ENCODE data around the gene HOXA3. TPM values are rescaled to one million over a fixed set of nuclear protein-coding genes. Genes with fewer than 3 reads are reported as not detected.
A peak's percentile ranks its signal among the peaks of the same experiment; 100 is the strongest.

The HOXA3 gene
- total RNA-seq, 1 donor from 2014 or later, result 2.4 TPM

DNA sequence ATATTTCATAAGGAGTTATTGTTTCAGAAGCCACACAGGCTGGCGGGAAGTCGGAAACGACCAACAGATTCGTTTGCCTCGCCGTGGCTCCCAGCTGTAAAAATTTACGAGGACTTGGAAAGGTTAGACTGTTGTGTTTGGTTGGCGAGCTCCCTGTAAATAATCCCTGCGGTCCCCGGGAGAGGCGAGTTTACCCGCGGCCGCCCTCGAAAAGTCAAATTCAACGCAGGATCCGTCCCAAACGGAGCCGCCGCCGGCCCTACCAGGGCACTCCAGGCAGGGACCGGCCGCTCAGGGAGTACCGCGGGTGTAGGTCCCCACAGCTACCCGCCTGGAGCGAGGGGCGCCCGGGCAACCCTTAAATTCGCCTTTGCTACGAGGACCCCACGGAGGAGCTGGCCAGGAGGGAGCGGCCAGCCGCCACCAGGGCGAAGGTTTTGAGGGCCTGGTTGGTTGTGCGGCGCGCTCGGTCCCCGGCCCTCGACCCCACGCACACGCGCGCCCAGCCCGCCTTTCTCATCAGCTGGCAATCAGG is 13.7 kb upstream of the HOXA3 start:
- DNase-seq, result no peak

DNA sequence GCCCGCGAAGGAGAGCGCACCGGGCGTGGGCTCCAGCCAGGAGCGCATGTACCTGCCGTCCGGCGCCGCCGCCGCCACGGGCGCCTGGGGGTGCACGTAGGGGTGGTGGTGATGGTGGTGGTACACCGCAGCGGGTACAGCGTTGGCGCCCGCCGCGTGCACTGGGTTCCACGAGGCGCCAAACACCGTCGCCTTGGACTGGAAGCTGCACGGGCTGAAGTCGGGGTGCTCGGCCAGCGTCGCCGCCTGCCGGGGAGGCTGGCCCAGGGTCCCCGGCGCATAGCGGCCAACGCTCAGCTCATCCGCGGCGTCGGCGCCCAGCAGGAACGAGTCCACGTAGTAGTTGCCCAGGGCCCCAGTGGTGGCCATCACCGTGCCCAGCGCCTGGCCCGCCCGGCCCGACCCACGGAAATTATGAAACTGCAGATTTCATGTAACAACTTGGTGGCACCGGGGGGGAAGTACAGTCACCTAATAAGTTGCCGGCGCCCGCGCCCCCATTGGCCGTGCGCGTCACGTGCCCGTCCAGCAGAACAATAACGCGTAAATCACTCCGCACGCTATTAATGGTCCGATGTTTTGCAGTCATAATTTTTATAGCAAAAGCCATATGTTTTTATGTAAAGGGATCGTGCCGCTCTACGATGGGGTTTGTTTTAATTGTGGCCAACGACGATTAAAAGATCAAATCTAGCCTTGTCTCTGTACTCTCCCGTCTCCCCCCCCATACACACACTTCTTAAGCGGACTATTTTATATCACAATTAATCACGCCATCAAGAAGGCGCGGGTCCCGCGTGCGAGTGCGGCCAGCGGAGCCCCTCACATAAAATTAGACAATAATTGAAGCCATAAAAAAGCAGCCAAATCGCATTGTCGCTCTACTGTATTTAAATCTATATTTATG is 13.0 kb upstream of the HOXA3 start, which contains the start of gene HOXA9:
Gene HOXA9, minus strand, starts transcription at position 449 of the 907 bp plus-strand sequence. Its CDS starts 80 bp downstream, at position 369.
- DNase-seq, result no peak

DNA sequence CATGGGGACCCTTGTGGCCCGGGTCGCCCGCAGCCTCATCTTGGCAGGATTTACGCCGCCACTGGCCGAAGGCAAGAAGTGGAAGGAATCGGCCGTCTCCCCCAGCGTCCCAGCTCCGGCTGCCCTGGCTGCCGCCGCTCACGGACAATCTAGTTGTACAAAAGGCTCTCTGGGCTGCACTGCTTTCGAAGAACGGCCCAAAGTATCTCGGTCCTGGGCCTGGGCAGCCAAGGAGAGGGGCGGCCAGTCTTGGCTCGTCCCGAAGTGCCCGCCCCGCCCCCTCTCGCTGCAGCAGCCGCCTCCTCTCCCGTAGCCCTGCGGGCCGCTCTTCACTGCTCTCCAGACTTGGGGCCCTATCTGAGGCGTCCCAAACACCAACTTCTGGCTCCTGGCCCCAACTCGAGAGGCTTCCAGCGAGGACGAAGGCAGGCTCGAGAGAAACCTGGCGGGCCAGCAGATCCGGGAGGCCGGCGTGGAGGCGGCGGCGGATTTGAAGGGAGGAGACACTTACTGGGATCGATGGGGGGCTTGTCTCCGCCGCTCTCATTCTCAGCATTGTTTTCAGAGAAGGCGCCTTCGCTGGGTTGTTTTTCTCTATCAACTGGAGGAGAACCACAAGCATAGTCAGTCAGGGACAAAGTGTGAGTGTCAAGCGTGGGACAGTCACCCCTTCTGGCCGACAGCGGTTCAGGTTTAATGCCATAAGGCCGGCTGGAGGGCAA is 12.1 kb upstream of the HOXA3 start:
- DNase-seq, result no peak

DNA sequence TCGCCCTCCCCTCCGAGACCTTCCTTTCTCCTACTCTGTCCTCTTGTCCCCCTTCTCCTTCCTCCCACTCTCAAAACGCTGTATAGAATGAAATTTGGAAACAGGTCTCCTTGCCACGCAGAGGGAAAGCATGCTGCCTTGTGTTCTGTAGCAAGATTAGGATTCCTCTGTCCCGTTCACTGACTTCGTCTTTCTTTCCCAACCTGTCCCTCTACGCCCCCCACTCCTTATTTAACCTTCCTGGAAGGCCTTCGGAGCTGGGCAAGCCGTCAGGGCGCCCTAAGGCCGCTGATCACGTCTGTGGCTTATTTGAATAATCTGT is 11.6 kb upstream of the HOXA3 start:
- DNase-seq, result no peak

DNA sequence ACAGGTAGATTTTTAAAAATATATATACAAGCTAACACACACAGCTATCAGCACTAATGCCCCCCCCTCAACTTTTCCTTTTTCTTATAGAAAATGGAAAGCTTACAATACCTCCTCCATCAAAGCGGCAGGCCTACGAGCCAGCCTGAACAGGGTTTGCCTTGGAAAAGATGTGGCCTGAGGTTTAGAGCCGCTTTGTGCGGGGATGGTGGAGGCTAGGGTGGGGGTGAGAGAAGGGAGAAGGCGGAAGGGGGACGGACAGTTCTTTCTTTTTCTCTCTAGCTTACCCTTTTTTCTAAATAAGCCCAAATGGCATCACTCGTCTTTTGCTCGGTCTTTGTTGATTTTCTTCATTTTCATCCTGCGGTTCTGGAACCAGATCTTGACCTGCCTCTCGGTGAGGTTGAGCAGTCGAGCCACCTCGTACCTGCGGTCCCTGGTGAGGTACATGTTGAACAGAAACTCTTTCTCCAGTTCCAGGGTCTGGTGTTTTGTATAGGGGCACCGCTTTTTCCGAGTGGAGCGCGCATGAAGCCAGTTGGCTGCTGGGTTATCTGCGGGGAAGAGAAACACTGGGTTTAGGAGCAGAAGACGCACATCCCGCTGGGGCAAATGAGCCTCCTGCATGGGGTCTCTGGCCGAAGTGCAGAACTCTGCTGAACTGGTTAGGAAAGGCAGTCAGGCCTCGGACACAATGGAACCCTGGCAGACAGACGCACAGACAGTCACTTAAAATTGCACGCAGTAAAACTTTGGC is 11.1 kb upstream of the HOXA3 start:
- no peak for DNase-seq

DNA sequence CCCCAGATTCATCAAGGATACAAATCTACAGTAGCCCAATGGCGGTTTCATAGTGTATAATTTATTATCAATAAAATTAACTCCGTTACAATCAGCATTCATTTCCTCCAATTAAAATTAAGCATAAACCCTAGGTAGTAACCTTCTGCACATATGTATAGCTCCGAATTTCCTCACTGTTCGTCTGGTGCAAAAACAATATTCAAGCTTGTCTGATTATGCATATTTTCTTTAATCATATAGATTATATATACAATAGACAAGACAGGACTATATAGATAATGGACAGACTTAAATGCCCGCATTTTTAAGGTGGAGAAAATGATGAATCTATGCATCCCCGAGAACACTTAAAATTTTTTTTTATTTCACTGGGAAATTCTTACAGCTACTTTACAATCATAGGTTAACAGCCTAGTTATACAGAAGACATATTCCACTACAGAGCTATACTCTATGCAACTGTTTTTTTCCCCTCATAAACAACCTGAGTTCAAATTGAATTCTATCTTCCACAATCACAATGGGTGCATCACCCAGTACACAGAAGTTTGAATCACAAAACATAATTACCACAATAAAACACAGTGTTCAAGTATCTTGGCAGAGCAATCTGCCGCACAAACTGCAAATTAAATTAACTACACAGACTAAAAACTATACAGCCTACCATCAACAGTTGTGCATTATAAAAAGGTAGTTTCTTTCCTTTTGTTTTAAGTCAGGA is 10.3 kb upstream of the HOXA3 start:
- DNase-seq, result no peak

DNA sequence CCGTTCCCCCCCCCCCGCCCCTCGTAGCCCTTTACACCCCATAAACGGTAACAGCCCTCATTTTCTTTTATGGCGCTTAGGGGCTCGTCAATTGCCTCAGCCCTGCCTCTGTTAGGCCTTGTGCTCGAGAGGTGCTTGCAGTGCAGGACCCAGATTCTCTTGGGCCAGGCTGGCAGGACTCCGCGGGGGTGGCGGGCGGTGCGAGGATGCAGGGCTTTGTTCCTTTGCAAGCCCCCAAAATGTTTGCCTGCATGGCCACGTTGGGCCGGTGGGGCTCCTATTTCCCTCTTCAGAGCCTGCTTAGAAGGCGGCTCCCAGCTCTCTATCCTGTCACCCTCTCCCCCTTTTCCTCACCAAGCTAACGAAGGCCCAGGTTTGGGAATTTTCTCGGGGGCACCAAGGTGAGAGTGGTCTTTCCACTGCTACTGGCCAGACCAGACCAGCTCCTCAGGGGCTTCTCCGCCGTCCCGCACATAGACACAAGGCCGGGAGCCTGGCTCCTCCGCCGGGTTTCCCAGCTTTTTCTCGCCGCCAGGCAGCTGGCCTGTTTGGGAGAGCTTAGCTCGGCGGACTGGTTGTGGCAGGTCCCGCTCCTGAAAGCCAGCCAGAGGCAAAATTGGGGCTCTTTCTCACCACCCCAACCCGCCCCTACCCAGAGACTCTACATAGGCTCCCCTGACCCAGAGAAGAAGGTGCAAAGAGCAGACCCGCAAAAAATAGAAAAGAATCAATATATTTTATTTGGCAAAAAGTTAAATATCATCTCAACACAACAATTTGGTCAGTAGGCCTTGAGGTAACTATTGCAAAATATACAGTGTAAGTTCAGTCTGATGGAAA is 9.6 kb upstream of the HOXA3 start:
- DNase-seq, result no peak

DNA sequence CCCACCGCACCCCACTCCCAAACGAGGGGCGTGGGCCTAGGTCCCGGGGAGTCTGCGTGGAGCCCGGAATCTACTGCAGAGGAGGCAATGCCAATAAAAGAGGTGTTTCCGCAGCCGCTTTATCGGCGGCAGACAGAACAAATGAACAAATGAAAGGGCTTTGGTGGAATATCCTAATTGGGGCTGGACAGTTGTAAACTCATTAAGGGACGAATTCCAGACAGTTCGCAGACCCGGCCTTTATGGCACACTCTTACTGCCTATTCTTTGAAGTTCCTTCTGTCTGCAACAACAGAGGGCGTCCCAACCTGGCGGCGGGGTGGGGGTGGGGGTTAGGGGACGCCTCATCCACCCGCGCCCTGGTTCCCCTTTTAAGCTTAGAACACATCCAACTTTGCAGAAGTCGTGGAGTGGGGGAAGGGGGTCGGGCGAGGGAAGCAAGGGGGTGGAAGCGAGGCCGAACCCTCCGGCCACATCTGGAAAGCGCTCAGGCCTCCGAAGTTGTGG is 8.9 kb upstream of the HOXA3 start:
- DNase-seq, result no peak

DNA sequence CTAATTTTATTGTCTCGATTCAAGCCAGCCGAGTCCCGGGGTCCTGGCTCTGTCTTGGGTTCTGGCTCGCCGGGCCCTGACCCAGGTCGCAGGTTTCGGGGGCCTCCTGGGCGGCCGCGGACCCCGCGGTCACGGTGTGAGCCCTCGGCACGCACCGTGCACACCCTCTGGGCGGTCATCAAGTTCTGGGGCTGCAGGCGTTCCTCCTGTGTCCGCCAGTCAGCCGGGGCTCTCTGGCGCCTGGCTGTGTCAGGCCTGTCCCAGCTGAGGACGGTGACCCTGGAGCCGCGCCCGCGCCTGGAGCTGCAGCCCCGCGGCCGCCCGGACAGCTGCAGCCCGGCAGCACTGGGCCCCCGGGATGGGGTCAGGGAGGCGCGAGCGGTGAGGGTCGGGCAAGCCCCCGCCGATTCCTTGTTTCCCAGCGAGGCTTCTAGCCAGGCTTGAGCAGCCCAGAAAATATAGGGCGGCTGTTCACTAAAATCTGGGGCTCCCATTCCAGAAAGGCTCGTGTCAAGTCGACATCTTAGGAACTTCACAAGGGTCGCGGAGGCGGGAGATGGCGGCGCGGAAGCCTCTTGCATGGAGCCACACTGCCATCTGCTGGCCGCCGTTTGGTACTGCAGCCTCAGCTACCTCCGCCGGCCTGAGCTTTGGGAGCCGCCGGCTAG is 8.3 kb upstream of the HOXA3 start:
- peak; percentile 94 for DNase-seq

DNA sequence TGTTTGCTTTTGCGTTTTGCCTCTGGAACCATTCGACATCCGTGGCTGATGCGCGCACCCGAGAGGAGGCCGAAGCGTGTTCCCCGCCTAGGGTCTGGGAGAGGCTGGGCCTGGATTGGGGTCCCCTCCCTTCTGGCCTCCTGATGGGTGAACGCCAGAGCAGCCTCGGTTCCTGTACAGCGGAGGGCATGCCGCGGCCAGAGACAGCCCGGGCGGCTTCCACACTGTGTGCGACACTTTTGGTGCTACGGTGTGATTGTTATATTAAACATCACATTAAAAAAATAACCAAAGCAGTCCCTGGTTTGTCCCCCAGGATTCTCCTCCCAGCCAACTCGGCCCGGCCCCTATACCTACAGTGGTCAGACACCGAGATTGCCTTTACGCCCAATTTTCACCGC is 7.8 kb upstream of the HOXA3 start:
- DNase-seq, result no peak

DNA sequence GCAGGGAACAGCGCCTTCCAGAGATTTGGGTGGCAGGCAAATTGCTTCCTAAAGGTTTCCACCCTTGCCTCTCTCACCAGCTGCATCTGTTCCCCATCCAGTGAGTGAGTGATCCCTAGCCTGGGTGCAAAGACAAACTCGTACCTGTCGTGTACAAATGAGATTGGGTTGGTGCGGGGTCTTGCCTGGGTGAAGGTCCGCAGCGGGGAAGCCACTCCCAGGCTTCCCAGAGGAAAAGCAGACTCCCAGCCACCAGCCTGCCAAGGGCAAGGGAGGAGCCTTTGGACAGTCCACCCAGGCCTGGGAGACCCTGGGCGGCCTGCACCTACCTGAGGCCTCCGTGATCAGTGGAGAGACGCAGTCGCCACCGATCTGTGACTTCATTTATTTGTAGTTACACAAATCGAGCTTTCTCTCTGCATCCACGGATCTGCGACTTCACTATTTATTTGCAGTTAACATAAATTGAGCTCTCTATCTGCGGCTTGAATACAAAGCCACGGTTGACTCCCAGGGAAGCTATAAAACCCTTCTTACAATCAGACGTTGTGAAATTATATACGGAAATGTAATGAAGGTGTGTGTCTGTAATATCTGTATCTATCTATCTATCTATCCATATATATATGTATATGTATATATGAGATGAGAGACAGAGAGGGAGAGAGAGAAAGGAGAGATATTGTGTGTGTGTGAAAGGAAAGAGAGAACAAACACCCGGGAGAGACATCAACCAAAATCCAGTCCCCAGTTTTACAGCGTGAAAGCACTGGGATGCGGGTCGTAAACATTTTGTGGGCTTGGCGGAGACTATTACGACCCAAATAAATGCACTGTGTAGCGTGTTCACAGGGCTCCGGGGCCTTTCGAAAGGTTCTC is 7.1 kb upstream of the HOXA3 start:
- no peak for DNase-seq

DNA sequence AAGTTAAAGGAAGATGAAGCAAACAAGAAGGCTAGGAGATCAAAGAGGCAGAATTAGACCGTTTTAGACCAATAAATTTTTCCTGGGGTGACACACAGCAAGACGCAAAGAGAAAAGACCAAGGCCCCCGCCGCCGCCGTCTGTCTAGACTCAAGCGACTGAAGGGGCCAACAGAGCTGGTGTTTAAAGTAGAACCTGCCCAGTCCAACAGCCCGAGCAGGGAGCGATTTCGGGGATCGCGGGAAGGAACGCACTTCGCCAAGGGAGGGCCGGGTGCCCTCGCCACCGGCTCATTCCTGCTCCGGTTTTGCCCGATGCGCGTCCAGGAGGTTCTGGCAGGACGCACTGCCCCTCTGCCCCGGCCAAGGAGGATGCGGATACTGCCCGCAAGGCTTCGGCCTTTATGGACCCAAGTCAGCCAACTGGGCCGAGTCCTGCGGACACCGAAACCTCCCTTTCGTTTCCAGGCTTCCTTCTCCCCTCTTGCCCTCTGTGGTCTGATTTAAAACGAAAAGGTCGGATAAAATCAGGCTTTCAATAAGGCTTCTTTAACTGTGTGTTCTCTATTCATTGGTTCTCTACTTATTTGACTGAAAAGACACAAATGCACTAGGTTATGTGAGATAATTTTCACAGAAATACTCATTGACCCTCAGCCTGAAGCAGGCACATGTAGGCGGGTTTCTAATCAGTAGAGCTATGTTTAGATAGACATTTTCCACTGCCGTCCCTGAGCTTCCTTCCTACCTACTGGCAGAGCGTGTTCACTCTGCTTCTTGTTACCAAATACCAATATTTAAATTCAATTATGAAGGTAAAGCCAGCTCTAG is 6.3 kb upstream of the HOXA3 start:
- no peak for DNase-seq

DNA sequence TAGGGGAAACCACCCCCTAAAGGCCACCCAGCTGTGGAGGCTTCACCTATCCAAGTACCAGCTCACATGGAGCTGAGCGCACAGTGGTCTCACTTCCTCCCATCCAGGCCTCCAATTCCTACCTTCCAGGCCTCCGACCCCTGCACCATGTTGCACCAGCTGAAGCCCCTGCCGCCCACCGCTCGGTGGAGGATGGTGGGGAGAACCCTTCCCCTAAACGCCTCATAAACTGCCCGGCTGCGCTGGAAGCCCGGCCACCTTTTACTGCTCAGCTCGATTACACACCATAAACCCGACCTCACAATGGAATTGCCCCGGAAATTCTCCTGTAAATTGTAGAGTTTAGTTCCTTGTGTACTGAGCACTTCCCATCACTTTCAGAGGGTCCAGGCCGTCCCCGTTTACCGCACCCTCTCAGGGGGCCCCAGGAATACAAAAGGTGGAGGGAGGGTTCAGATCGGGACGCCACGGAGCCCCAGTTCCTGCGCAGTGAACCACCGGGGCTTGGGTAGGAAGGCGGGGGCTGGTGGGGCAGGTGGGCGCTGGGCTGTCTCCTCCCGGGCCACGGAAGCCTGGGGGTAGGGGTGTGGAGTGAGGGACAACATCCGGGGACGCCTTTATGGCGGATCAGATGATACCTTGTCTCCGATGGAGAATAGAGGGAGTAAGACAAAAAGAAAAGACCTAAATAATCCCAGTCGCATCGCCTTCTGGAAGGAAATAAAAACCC is 5.5 kb upstream of the HOXA3 start:
- DNase-seq, result no peak

DNA sequence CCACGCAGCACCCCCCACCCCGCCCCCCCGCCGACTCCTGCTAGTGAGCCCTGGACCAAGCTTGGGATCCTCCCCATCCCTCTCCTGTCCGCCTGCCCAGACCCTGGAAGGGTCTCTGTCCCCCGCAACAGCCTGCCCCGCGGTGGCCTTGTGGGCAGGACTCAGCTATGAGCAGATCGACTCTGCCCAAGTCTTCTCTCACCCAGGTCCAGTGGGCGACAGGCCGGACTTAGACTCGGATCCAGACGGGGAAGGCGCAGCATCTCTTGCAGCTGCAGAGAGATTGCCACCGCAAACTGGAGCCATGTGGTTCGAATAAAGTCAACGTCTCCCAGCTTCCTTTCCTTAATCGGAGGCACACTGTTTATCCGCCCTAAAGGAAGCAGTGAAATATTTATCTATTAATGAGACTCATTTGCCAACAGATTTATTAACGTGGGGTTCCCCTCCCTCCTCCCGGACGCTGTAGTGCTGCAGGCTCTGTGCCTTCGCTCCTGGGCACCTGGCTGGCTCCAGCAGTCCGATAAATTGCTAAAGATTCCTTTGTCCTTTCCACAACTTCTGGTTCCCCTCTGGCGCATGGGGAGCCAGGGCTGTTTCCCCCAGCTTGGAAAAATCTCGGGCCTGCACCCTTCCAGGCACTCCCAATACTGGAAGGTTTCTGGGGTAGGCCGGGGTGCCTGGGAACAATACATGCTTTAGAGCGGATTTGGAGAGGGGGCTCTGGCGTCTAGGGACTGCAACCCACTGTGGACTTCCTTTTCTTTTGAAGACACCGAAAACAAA is 4.7 kb upstream of the HOXA3 start:
- no peak for DNase-seq

DNA sequence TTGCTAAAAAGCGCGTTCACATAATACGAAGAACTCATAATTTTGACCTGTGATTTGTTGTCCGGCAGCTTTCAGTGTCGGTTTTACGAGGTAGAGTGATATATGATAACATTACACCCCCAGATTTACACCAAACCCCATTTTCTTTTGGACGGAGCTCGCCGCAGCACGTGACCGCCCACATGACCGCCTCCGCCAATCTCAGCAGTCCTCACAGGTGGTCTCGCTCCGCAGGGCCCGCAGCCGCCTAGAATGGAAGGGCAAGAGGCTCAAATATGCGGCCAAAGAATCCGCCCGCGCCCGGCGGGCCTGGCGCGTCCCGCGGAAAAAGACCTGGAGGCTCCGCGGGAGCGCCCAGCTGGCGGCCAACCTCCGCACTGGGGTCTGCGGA is 4.1 kb upstream of the HOXA3 start, which contains the start of gene HOXA7:
Gene HOXA7, minus strand, starts transcription at position 168 of the 391 bp plus-strand sequence. Its CDS starts 130 bp downstream, at position 38.
- DNase-seq, result no peak

DNA sequence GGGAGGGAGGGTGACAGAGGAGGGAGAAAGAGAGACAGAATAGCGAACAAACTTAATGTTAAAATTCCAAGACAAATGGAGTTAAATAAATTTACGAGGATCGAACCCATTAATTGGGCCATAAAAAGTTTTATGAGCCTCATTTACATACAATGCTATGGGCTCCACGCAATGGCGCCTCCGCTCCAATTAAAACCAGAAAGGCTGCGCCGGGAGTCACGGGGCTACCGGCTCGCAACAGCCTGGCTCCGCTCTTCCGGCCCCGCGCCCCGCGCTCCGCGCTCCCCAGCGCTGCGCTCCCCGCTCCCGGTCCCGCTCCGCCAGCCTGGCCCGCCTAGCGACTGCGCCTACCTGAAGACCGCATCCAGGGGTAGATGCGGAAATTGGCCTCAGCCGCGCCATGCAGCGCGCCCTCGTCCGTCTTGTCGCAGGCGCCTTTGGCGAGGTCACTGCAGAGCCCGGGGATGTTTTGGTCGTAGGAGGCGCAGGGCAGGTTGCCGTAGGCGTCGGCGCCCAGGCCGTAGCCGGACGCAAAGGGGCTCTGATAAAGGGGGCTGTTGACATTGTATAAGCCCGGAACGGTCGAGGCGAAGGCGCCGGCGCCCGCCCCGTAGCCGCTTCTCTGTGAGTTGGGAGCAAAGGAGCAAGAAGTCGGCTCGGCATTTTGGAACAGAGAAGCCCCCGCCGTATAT is 3.6 kb upstream of the HOXA3 start:
- DNase-seq, result no peak
